GM19468 (cell line): ENCODE data around the gene TRPC4.

ENCODE experiments used
- ATAC-seq: cut with Tn5 transposase; IDR thresholded peaks from one replicate; pipeline ENCODE4 v1.9.1; 2021; ENCODE audit warnings: mild to moderate bottlenecking, moderate library complexity, moderate number of reproducible peaks; ENCODE audit not compliant: unreplicated experiment; ENCODE audit errors: extremely low read depth

The TRPC4 gene

DNA sequence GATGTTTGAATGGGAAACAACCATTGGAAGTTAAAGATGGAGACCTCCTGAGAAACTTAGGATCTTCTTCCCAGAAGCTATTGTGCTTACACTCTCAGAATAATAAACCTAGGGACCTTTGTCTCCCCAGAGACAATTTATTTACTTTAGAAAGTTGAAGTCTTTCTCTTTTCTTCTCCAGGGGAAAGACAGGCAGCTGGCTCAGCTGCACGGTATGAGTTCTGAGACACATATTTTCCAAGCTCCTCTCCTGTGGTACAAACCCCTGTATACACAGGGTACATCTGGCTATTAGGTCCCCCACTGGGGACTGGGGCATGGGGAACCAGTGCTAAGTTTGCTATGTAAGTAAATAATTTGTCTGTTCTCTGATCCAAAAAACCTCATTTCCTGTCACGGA lies 203.5 kb downstream of the TRPC4 start:
- no peak for ATAC-seq

- no peak for ATAC-seq
Observed at GRCh38 chr13:37665420-37665819, 204.2 kb downstream of the TRPC4 start.

DNA sequence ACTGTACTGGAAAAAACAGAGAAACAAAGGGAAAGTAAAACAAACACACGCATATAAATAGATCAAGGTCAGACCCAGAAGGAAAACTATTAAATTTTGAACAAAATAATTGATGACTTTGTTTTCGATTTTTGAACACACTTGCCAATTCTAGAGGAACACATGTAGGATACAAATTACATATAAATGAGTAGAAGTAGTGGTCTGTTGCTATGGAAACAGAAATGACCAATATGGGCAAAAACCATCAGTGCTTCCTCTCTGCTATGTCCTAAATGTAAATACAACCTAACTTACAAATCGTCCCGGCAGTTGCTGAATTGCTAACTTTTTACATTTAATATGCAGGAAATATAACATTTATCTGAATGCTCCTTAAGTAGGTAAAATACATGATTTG lies 205.8 kb downstream of the TRPC4 start:
- ATAC-seq: no peak

- no peak for ATAC-seq
Observed at GRCh38 chr13:37662624-37663023, 206.9 kb downstream of the TRPC4 start.

DNA sequence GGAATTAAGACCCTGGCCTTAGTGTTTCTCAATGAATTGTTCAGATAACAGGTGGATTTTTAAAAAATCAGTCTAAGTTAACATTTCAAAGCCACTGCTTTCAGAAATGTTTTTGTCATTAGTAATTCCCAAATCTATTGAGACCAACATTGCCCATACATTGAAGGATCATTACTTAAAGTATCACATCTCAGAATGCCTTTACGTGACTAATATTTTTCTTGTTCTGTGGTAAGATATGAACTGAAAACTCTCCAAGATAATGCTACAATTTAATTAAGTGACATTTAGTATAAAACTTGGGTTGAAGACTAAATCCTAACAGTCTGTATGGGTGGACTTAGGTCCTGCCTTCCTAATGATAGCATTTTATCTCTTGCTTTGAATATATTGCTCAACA lies 211.6 kb downstream of the TRPC4 start:
- no peak for ATAC-seq

- no peak for ATAC-seq
Observed at GRCh38 chr13:37657134-37657533, 212.4 kb downstream of the TRPC4 start.

DNA sequence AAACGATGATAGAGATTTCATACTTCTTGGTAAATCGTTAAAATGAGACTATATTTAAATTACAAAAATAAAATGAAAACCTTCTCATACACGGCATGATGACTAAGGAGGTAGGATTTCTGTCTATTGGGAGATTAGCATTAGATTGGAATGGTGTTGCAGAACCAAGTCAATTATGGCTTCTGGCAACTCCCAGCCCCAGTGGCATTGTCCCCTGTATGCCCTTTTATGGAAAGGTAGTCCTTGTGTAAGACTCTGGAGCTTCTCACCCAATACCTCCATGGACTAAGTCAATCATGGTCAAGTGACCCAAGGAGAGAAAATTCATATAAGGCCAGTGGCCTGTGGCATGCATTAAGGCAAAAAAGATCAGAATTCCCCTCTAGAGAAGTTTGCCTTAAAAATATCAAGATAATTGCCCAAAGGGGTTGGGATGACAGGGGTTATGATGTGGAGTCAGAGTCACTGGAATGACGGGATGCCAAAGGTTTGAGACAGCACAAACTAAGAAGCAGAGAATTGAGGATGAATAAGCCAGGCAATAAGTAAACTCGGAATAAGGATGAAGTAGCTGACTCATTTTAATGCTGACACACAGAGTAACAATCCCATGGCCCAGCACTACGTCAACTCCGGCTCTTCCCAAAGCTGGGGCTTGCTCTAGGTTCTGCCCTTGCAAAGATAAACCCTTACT lies 213.2 kb downstream of the TRPC4 start:
- no peak for ATAC-seq

DNA sequence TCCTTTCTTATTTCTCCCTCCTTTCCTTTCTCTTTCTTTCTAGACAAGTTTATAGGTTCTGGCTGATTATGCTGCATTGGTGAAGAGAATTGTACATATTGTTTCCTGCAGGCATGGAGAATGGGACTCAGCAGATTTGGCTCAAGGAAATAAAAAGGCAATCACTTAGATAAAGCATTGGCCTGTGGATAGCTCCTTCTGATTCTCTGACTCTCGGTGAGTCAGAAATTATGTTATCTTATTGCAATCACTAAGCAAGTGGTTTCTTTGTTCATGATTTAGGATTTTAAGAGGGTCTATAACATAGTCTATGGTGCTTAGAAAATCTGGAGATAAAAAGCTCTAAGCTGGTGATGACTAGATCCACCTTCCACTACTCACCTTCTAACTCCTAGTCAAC lies 217.0 kb downstream of the TRPC4 start:
- no peak for ATAC-seq

DNA sequence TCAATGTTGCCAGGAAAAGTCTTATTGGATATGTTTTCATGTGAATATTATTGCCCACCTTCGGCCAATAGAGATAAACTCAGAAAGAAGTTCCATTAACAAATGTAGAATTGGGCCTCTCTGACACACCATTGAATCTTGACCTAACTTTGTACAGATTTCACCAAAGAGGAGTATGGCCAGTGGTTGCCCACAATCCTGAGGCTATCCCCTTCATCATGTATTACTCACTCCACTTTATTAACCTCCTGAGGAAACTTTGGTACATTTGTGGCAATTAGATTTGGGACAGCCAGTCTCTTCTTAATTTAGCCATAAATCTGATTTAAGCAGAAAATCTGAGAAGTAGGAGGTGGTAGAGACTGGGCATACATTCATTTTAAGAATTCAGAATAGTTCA lies 217.7 kb downstream of the TRPC4 start:
- no peak for ATAC-seq

- ATAC-seq: no peak
Observed at GRCh38 chr13:37648609-37649008, 221.0 kb downstream of the TRPC4 start.

GRCh38 chr13:37647031-37647650 lies 222.4 kb downstream of the TRPC4 start:
- ATAC-seq: no peak

DNA sequence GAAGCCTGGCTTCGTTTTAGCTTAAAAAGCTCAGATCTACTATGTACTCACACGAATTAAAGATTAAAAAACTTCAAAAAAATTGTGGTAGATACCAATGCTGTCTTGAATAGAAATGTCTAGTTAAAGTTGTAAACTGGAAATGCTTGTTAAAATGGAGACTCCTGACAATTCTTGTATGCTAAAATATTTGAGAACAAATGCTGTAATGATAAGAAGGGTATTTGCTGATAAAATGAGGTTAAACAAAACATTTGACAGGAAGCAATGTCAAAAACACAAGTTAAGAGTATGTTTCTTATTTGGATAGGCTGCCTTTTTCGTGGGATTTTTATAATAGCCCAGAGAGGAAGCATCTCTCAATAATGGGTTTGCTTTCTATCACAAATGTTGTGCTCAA lies 223.0 kb downstream of the TRPC4 start:
- ATAC-seq: no peak

- ATAC-seq: no peak
Observed at GRCh38 chr13:37645181-37645740, 224.3 kb downstream of the TRPC4 start.

GRCh38 chr13:37641391-37641790 lies 228.2 kb downstream of the TRPC4 start:
- ATAC-seq: no peak

DNA sequence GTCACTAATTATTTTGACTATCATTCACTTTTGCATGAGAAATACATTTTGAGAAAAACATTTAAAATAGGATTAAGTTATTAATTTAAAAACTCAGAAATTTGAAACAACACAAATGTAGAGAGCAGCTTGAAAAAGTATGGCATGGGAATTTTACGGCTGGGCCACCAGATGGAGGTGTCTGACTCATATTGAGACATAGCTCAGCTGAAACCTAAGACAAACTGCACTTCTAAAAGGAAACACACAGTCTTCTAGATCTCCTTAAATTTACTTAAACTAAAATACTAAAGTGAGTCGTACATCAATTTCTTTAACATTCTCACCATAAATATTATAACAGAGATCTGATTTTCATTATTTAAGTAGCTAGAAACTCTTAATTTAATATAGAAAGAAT lies 229.1 kb downstream of the TRPC4 start:
- ATAC-seq: no peak

- no peak for ATAC-seq
Observed at GRCh38 chr13:37636701-37637100, 232.9 kb downstream of the TRPC4 start.

- ATAC-seq: no peak
Observed at GRCh38 chr13:37632294-37632693, 237.3 kb downstream of the TRPC4 start.

DNA sequence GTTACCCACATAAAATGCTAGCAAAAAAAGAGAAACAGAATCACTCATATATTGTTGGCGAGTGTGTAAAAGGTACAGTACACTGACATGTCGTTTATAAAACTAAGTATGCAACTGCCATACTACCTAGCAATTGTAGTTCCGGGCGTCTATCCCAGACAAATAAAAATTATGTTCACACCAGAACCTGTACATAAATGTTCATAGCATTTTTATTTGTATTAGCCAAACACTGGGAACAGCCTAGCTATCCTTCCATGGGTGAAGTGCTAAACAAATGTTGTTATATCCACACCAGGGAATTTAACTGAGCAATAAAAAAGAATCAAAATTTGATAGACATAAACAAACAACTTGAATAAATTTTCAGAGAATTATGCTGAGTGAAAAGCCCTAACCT lies 242.1 kb downstream of the TRPC4 start:
- ATAC-seq: no peak

DNA sequence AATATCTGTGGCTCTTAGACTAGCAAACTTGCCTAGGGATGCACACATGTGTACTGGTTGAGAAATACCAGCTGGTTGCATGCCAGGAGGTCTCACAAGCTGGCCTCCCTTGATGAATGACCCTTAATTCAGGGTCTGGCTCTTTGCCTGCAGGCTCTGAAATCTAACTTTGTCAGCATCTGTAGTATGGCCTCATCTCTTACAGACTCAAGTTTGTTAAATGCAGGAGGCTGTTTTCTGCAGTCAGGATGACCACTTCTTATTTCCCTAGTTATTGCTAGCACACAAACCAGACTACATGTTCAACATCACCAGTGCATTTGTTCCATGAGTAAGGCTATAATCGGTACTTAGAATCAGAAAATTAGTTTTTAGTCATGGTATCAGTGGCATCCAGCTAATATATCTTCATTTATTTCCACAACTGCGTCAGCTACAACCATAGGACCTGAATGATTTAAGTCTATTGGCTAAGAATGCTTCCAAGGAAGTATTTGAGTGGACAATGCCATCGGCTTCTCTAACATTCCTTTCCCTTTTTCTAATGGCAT lies 247.7 kb downstream of the TRPC4 start:
- no peak for ATAC-seq

DNA sequence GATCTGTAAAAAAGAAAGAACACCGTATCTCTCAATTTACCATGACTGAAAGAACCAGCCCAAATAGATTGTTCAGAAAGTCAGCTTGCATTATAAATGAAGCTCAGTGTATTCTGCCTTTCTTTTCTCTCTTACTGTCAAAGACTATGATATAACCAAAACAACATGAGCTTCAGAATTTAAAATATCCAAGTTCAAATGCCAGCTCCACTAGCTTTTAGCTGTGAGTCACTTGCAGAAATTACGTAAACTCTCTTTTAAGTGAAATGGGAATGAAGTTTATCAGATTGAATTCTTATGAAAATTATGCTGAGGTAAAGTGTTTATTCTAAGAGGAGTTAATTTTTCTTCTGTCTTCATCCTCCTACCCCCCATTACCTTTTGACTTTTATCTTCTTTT lies 251.0 kb downstream of the TRPC4 start:
- ATAC-seq: no peak

DNA sequence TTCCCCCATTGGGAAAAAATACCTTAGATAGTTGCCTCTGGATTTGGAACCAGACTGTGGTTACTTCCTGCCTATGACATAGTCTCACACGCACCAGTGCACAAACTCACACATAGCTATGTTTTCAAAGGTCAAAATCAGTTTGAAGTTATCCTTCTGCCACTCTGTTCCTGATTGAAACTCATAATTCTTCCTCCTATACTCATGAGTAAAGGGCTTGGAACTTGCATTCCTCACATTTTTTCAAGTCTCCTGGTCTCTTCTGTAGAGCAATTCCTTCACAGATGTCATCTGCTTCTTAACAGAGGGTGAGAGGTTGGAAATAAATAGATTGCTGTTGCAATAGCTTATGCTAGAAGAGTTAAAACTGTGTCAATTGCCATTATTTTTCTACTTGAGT lies 252.4 kb downstream of the TRPC4 start:
- ATAC-seq: no peak

DNA sequence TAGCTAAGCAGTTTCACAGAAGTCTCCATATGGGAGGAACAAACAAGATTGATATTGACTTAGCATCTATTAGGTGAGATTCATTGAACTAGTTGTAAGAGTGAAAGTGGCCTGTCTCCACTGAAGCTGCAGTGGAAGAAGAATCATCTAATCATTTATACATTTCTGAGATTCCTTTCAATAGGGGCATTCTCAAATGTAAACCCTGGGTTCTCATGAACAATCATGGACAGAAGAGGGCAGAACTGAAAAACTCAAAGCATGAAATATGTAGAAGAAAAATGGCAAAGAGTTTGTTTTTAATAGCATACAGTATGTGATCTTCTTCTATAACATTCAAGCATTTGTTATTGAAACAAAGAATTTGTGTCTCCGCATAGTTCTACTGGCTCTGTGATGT lies 253.4 kb downstream of the TRPC4 start:
- ATAC-seq: no peak
